ENCODE data around the gene SACS.
"Not testable (repeated sequence)": the region's sequence is repeated elsewhere in the genome, so short reads cannot be mapped to it uniquely, and the experiment has no call there.

Gene SACS

GRCh38 chr13:23414682-23415081, 18.8 kb downstream of the SACS start:
- DNase-seq (ENCODE audit: low spot score), result no peak

GRCh38 chr13:23411706-23412105, 21.8 kb downstream of the SACS start:
- no peak for DNase-seq (ENCODE audit: low spot score)

GRCh38 chr13:23411220-23411619, 22.3 kb downstream of the SACS start:
- no peak for DNase-seq (ENCODE audit: low spot score)

- DNase-seq (ENCODE audit: low spot score), result no peak
Observed at GRCh38 chr13:23408026-23408425, 25.5 kb downstream of the SACS start.

GRCh38 chr13:23401156-23401555, 32.3 kb downstream of the SACS start:
- DNase-seq (ENCODE audit: low spot score), result not testable (repeated sequence)

GRCh38 chr13:23399347-23399746, 34.2 kb downstream of the SACS start:
- no peak for DNase-seq (ENCODE audit: low spot score)

GRCh38 chr13:23394821-23395220, 38.7 kb downstream of the SACS start:
- DNase-seq (ENCODE audit: low spot score), result no peak

GRCh38 chr13:23392925-23393645, 40.4 kb downstream of the SACS start:
- no peak for DNase-seq (ENCODE audit: low spot score)

- DNase-seq (ENCODE audit: low spot score), result no peak
Observed at GRCh38 chr13:23392313-23392712, 41.2 kb downstream of the SACS start.

GRCh38 chr13:23391752-23392151, 41.8 kb downstream of the SACS start:
- no peak for DNase-seq (ENCODE audit: low spot score)

GRCh38 chr13:23386533-23386932, 47.0 kb downstream of the SACS start:
- no peak for DNase-seq (ENCODE audit: low spot score)

GRCh38 chr13:23385931-23386330, 47.6 kb downstream of the SACS start:
- DNase-seq (ENCODE audit: low spot score), result no peak

GRCh38 chr13:23384111-23384510, 49.4 kb downstream of the SACS start:
- no peak for DNase-seq (ENCODE audit: low spot score)

- no peak for DNase-seq (ENCODE audit: low spot score)
Observed at GRCh38 chr13:23383151-23383550, 50.4 kb downstream of the SACS start.

GRCh38 chr13:23381866-23382265, 51.6 kb downstream of the SACS start:
- DNase-seq (ENCODE audit: low spot score), result no peak

GRCh38 chr13:23380534-23380933, 53.0 kb downstream of the SACS start:
- DNase-seq (ENCODE audit: low spot score), result no peak

GRCh38 chr13:23377983-23378632, 55.4 kb downstream of the SACS start:
- DNase-seq (ENCODE audit: low spot score), result peak; percentile 85

- no peak for DNase-seq (ENCODE audit: low spot score)
Observed at GRCh38 chr13:23377579-23377978, 55.9 kb downstream of the SACS start.

- DNase-seq (ENCODE audit: low spot score), result peak; percentile 98
Observed at GRCh38 chr13:23375001-23375971, 58.2 kb downstream of the SACS start.

GRCh38 chr13:23372264-23372906, 61.1 kb downstream of the SACS start:
- DNase-seq (ENCODE audit: low spot score), result no peak

- DNase-seq (ENCODE audit: low spot score), result no peak
Observed at GRCh38 chr13:23367907-23368306, 65.6 kb downstream of the SACS start.

- no peak for DNase-seq (ENCODE audit: low spot score)
Observed at GRCh38 chr13:23365652-23366051, 67.8 kb downstream of the SACS start.
